A549 (cell line): Measurements from ENCODE around the gene FERMT1. TPM values are rescaled to one million over a fixed set of nuclear protein-coding genes. Genes with fewer than 3 reads are reported as not detected.

ENCODE experiments used
- ATAC-seq, 2 experiments: fragments of 200-7000 bp in 1 of 2; fragments of >200 bp in 1 of 2; cut with Nextera tagmentation in 1 of 2; cut with Tn5 transposase in 1 of 2; 3 replicates each; pipeline versions ENCODE4 v1.8.0 to v1.9.1; 2018 to 2020; ENCODE audit warnings: mild to moderate bottlenecking in 1 of 2, moderate library complexity in 1 of 2
- CTCF ChIA-PET: fragments of 300-600 bp; sonication (Branson Sonifier 250); formaldehyde crosslinking; extraction: SDS; loops from one replicate; lab custom pipeline; 2021; ENCODE audit warnings: antibody characterized with exemption, inconsistent platforms; lab: Yijun Ruan, JAX
- POLR2A ChIA-PET: fragments of 350-600 bp; formaldehyde crosslinking; extraction: SDS; loops from one replicate; lab custom pipeline; 2021; ENCODE audit warnings: antibody characterized with exemption, inconsistent platforms; lab: Yijun Ruan, JAX
- DNase-seq, 2 experiments: peaks; one replicate each; pipeline versions ENCODE4 v3.0.0 to v3.0.0-alpha.2; 2011 to 2016; ENCODE audit warnings: low read depth in 1 of 2, low spot score in 1 of 2
- FAIRE-seq: peaks from 2 replicates; lab custom pipeline; 2011; peaks lifted over from hg19 to GRCh38; lab: Jason Lieb, UNC
- H3K27ac ChIP-seq, 2 experiments: fragments of >200 bp; sonication (Bioruptor Twin); formaldehyde crosslinking; 3 replicates each; pipeline ENCODE4 v1.5.1; 2016 to 2017
- H3K4me1 ChIP-seq: fragments of >200 bp; sonication (Bioruptor Twin); formaldehyde crosslinking; 3 replicates; pipeline ENCODE4 v1.6.1; 2016
- H3K4me2 ChIP-seq: fragments of >200 bp; sonication (Bioruptor Twin); formaldehyde crosslinking; 3 replicates; pipeline ENCODE4 v1.6.1; 2016
- H3K4me3 ChIP-seq: fragments of >200 bp; sonication (Bioruptor Twin); formaldehyde crosslinking; 3 replicates; pipeline ENCODE4 v1.5.1; 2016
- H3K9me3 ChIP-seq: fragments of >200 bp; sonication (Bioruptor Twin); formaldehyde crosslinking; 3 replicates; pipeline ENCODE4 v1.6.1; 2016
- BCL3 ChIP-seq: fragments of >200 bp; sonication (Bioruptor Twin); formaldehyde crosslinking; IDR thresholded peaks from 3 replicates; pipeline ENCODE4 v1.6.1; 2016
- BHLHE40 ChIP-seq: IDR thresholded peaks from 2 replicates; pipeline ENCODE4 v1.6.1; 2012; ENCODE audit warnings: low read depth, low read length, inconsistent platforms
- CEBPB ChIP-seq, 2 experiments: fragments of >200 bp in 1 of 2; sonication (Bioruptor Twin) in 1 of 2; formaldehyde crosslinking in 1 of 2; IDR thresholded peaks; 2 replicates each; pipeline ENCODE4 v1.6.1; 2012 to 2016
- EHF ChIP-seq: fragments of 250-450 bp; sonication (Bioruptor Pico); IDR thresholded peaks from 2 replicates; pipeline ENCODE4 v1.5.0; 2020; ENCODE audit warnings: mild to moderate bottlenecking
- EP300 ChIP-seq, 2 experiments: fragments of >200 bp; sonication (Bioruptor Twin); formaldehyde crosslinking; IDR thresholded peaks; 2 replicates in 1 of 2; 3 replicates in 1 of 2; pipeline ENCODE4 v1.6.1; 2016 to 2017
- FOSB ChIP-seq: fragments of 250-450 bp; sonication (Bioruptor Pico); IDR thresholded peaks from 2 replicates; pipeline ENCODE4 v1.5.0; 2020; ENCODE audit warnings: mild to moderate bottlenecking, moderate library complexity
- FOSL2 ChIP-seq, 2 experiments: fragments of 450-650 bp in 1 of 2; fragments of >200 bp in 1 of 2; sonication (Bioruptor Twin) in 1 of 2; formaldehyde crosslinking; IDR thresholded peaks; 2 replicates each; pipeline versions ENCODE4 v1.5.0 to v1.6.1; 2016 to 2020; ENCODE audit warnings: mild to moderate bottlenecking in 1 of 2, moderate library complexity in 1 of 2
- HDAC2 ChIP-seq: fragments of 200-600 bp; sonication (generic); IDR thresholded peaks from 2 replicates; pipeline ENCODE4 v1.6.1; 2016
- HES2 ChIP-seq: fragments of >200 bp; sonication (Bioruptor Twin); formaldehyde crosslinking; IDR thresholded peaks from 2 replicates; pipeline ENCODE4 v1.6.1; 2016
- HOXB5 ChIP-seq: fragments of 250-450 bp; sonication (Bioruptor Pico); IDR thresholded peaks from 2 replicates; pipeline ENCODE4 v1.5.0; 2020; ENCODE audit warnings: mild to moderate bottlenecking, moderate library complexity
- JUNB ChIP-seq: fragments of >200 bp; sonication (Bioruptor Twin); formaldehyde crosslinking; IDR thresholded peaks from 2 replicates; pipeline ENCODE4 v1.6.1; 2016
- KDM1A ChIP-seq: fragments of 200-600 bp; sonication (generic); IDR thresholded peaks from 2 replicates; pipeline ENCODE4 v1.6.1; 2016; ENCODE audit warnings: low read depth, mild to moderate bottlenecking
- KDM5A ChIP-seq: fragments of 200-600 bp; sonication (generic); IDR thresholded peaks from 2 replicates; pipeline ENCODE4 v1.6.1; 2016; ENCODE audit warnings: antibody characterized with exemption, mild to moderate bottlenecking
- MAZ ChIP-seq: fragments of 150-350 bp; IDR thresholded peaks from 2 replicates; pipeline ENCODE4 v1.6.1; 2014; ENCODE audit warnings: antibody characterized with exemption, low read depth, low read length, borderline replicate concordance
- MYC ChIP-seq: IDR thresholded peaks from 2 replicates; pipeline ENCODE4 v1.6.1; 2012; ENCODE audit warnings: mild to moderate bottlenecking, inconsistent platforms, low read length, improper control_type of control experiment, borderline replicate concordance
- PBX3 ChIP-seq: IDR thresholded peaks from 2 replicates; pipeline ENCODE4 v1.6.1; 2012
- POLR2AphosphoS2 ChIP-seq: conservative IDR thresholded peaks from 2 replicates; pipeline ENCODE4 v1.6.1; 2012; ENCODE audit warnings: low read length, improper control_type of control experiment, inconsistent platforms
- RARB ChIP-seq: fragments of 250-450 bp; sonication (Bioruptor Pico); IDR thresholded peaks from 2 replicates; pipeline ENCODE4 v1.8.0; 2021; ENCODE audit warnings: mild to moderate bottlenecking, moderate library complexity
- RCOR1 ChIP-seq: fragments of 150-350 bp; IDR thresholded peaks from 2 replicates; pipeline ENCODE4 v1.6.1; 2014; ENCODE audit warnings: antibody characterized with exemption, low read length, low read depth
- RNF2 ChIP-seq: fragments of 200-600 bp; sonication (generic); IDR thresholded peaks from 2 replicates; pipeline ENCODE4 v1.6.1; 2016; ENCODE audit warnings: low read depth, mild to moderate bottlenecking, antibody characterized with exemption, moderate library complexity, borderline replicate concordance
- SREBF2 ChIP-seq: fragments of 450-650 bp; IDR thresholded peaks from 2 replicates; pipeline ENCODE4 v1.6.1; 2014; ENCODE audit warnings: mild to moderate bottlenecking, moderate library complexity
- ZC3H11A ChIP-seq: fragments of 450-650 bp; IDR thresholded peaks from 2 replicates; pipeline ENCODE4 v1.6.1; 2014; ENCODE audit warnings: antibody characterized with exemption, mild to moderate bottlenecking
- ZFP36 ChIP-seq: fragments of 450-650 bp; IDR thresholded peaks from 2 replicates; pipeline ENCODE4 v1.6.1; 2014; ENCODE audit warnings: borderline replicate concordance; ENCODE audit not compliant: partially characterized antibody
- WGBS: methylation state at CpG from one replicate; pipeline ENCODE4 v1.1.6; 2017; ENCODE audit errors: missing lambda C conversion rate; 5-methylcytosine and 5-hydroxymethylcytosine counted together
- polyA plus RNA-seq, 4 experiments: library from polyadenylated mRNA; depleted of rRNA in 3 of 4; stranded (reverse); fragments of >200 nt; fragmentation: RNase III in 1 of 4; extraction: RNeasy Plus Mini Kit Qiagen cat#74134 plus additional on column Dnase treatment in 1 of 4; gene quantifications; 2 replicates in 3 of 4; 3 replicates in 1 of 4; pipeline ENCODE4 v1.2.3, GENCODE V29; 2011 to 2017
- TF ChIP-seq, protein P1 (sequence below): fragments of 250-450 bp; sonication (Bioruptor Pico); IDR thresholded peaks from 2 replicates; pipeline ENCODE4 v1.5.0; 2021; ENCODE audit warnings: mild to moderate bottlenecking, moderate library complexity, borderline replicate concordance

FERMT1 gene
- polyA plus RNA-seq, 2 of the 4 experiments (the other 2 are of a cell fraction): 12.7 to 19.1 TPM

- TF ChIP-seq FOSL2 (IDR thresholded peaks at IDR 0.05) (no peak), FOSL2 (CRISPR knock-in tag; IDR thresholded peaks at IDR 0.05) (no peak), CEBPB (IDR thresholded peaks at IDR 0.05) (no peak), RNF2 (no peak), FOSB (no peak)
Observed at GRCh38 chr20:6069669-6070068, 53.2 kb downstream of the FERMT1 start (continued).

GRCh38 chr20:6067763-6068318 lies 55.0 kb downstream of the FERMT1 start:
- CTCF ChIA-PET: interaction anchor here (0.8 to 2.5 kb wide), 3 partner anchors 11 to 539 kb away, joined by 3 to 9 read pairs (median 9); no protein-coding TSS in a partner anchor
- no peak for ATAC-seq

GRCh38 chr20:6066582-6066981 lies 56.2 kb downstream of the FERMT1 start:
- 65% methylated on average over 3 of the region's 3 CpGs for whole genome bisulfite sequencing
- Histone ChIP-seq H3K9me3 (no peaks in the 10 kb centered on the region), H3K4me2 (no peak overlapping the region), H3K27ac (no peak overlapping the region), H3K4me1 (no peaks in the 10 kb centered on the region), H3K4me3 (no peak overlapping the region)
- FAIRE-seq: no peak
- CTCF ChIA-PET: interaction anchor here (0.8 to 2.1 kb wide), 4 partner anchors 11 to 538 kb away, joined by 3 to 9 read pairs (median 4); no protein-coding TSS in a partner anchor
- no peak for DNase-seq
- no peak for ATAC-seq
- TF ChIP-seq ZC3H11A (no peak), ZFP36 (no peak), MYC (no peak), RCOR1 (no peak), KDM1A (no peak), MAZ (no peak), HOXB5 (CRISPR knock-in tag) (no peak)
- POLR2A ChIA-PET: no interaction called here

More at GRCh38 chr20:6067763-6068318, 55.0 kb downstream of the FERMT1 start:
- Histone ChIP-seq H3K4me3 (no peak overlapping the region), H3K9me3 (no peaks in the 10 kb centered on the region), H3K4me1 (no peaks in the 10 kb centered on the region), H3K27ac (no peak overlapping the region), H3K4me2 (no peak overlapping the region)
- 81% methylated on average over 4 of the region's 4 CpGs for WGBS
- TF ChIP-seq HES2 (no peak), EP300 (IDR thresholded peaks at IDR 0.05) (no peak)
- FAIRE-seq (peak; percentile 46), DNase-seq (no peak)
- POLR2A ChIA-PET: no interaction called here

DNA sequence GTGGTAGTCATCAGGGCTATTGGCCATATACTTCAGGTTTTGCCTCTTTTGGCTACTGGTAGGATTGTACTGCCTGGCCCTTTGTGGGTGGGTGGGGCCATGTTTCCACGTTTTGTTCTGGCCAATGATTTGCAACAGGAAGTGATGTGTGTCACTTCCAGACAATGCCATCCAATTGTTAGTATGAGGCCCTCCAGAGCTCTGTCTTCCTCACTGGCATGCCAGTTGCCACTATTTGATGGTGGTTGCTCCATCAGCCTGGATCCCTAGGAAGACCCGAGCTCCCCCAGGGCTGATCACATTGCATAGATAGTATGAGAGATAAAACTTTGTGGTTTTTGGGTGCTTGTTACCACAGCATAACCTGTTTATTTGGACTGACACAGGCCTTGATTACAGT lies 61.3 kb downstream of the FERMT1 start:
- no peak for FAIRE-seq
- H3K4me1 ChIP-seq: no peaks in the 10 kb centered on the region
- no peak overlapping the region for H3K27ac ChIP-seq
- no peaks in the 10 kb centered on the region for H3K9me3 ChIP-seq
- ChIA-PET CTCF (interaction anchor here (1.0 to 4.5 kb wide), 3 partner anchors 14 to 533 kb away, joined by 3 to 26 read pairs (median 4); no protein-coding TSS in a partner anchor), POLR2A (no interaction called here)
- no peak overlapping the region for H3K4me3 ChIP-seq
- TF ChIP-seq BHLHE40: no peak
- TF ChIP-seq, protein P1, sequence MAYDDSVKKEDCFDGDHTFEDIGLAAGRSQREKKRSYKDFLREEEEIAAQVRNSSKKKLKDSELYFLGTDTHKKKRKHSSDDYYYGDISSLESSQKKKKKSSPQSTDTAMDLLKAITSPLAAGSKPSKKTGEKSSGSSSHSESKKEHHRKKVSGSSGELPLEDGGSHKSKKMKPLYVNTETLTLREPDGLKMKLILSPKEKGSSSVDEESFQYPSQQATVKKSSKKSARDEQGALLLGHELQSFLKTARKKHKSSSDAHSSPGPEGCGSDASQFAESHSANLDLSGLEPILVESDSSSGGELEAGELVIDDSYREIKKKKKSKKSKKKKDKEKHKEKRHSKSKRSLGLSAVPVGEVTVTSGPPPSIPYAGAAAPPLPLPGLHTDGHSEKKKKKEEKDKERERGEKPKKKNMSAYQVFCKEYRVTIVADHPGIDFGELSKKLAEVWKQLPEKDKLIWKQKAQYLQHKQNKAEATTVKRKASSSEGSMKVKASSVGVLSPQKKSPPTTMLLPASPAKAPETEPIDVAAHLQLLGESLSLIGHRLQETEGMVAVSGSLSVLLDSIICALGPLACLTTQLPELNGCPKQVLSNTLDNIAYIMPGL: no peak
- TF ChIP-seq KDM1A: no peak
- no peak for TF ChIP-seq HDAC2
- no peak for TF ChIP-seq JUNB
- no peak for TF ChIP-seq KDM5A
- TF ChIP-seq SREBF2: no peak
- no peak for TF ChIP-seq PBX3
- TF ChIP-seq RARB (CRISPR knock-in tag): no peak
- no peak for TF ChIP-seq EHF (CRISPR knock-in tag)
- TF ChIP-seq POLR2AphosphoS2: no peak
- TF ChIP-seq BCL3: no peak
- TF ChIP-seq FOSL2 (IDR thresholded peaks at IDR 0.05): no peak
- TF ChIP-seq FOSL2 (CRISPR knock-in tag; IDR thresholded peaks at IDR 0.05): no peak
- peak in 1 of 2 experiments; percentile 28; a peak in 2 of 6 replicates for ATAC-seq
- no peak overlapping the region for H3K4me2 ChIP-seq
- no peak for DNase-seq
- WGBS: 50% methylated on average over 2 of the region's 2 CpGs
